Nephron (organoid): ENCODE results near the gene CTSO.
"Not testable (repeated sequence)": the region's sequence is repeated elsewhere in the genome, so short reads cannot be mapped to it uniquely, and the experiment has no call there.

Experiments
- H3K27ac Mint-ChIP-seq, 3 experiments: 2 replicates each; pipeline ENCODE4 v1.8.0; 2020; ENCODE audit warnings: mixed read lengths in 3 of 3, mild to moderate bottlenecking in 2 of 3, moderate library complexity in 1 of 3
- H3K27me3 Mint-ChIP-seq: 2 replicates; pipeline ENCODE4 v1.8.0; 2021; ENCODE audit warnings: low read depth, mild to moderate bottlenecking, moderate library complexity, mixed read lengths
- H3K36me3 Mint-ChIP-seq: 2 replicates; pipeline ENCODE4 v1.8.0; 2020; ENCODE audit warnings: low read depth, mixed read lengths
- H3K4me1 Mint-ChIP-seq: 2 replicates; pipeline ENCODE4 v1.8.0; 2020; ENCODE audit warnings: mixed read lengths
- H3K4me3 Mint-ChIP-seq, 3 experiments: 2 replicates each; pipeline ENCODE4 v1.8.0; 2020; ENCODE audit warnings: mild to moderate bottlenecking in 3 of 3, mixed read lengths in 3 of 3, moderate library complexity in 2 of 3
- H3K9me3 Mint-ChIP-seq: 2 replicates; pipeline ENCODE4 v1.8.0; 2020; ENCODE audit warnings: mixed read lengths
- TF ChIP-seq, protein P1 (sequence below), 3 experiments: fragments of 200-600 bp; sonication (generic); IDR thresholded peaks; one replicate each; pipeline ENCODE4 v1.5.0; 2021; ENCODE audit warnings: antibody characterized with exemption in 3 of 3; ENCODE audit not compliant: unreplicated experiment in 3 of 3

The CTSO gene

GRCh38 chr4:155941820-155942219, 11.8 kb downstream of the CTSO start:
- Mint-ChIP-seq H3K27me3 (no peaks in the 10 kb centered on the region), H3K9me3 (no peaks in the 10 kb centered on the region), H3K4me1 (no peaks in the 10 kb centered on the region), H3K36me3 (no peaks in the 10 kb centered on the region), H3K4me3 (no peak overlapping the region), H3K27ac (no peak overlapping the region)
- TF ChIP-seq, protein P1, sequence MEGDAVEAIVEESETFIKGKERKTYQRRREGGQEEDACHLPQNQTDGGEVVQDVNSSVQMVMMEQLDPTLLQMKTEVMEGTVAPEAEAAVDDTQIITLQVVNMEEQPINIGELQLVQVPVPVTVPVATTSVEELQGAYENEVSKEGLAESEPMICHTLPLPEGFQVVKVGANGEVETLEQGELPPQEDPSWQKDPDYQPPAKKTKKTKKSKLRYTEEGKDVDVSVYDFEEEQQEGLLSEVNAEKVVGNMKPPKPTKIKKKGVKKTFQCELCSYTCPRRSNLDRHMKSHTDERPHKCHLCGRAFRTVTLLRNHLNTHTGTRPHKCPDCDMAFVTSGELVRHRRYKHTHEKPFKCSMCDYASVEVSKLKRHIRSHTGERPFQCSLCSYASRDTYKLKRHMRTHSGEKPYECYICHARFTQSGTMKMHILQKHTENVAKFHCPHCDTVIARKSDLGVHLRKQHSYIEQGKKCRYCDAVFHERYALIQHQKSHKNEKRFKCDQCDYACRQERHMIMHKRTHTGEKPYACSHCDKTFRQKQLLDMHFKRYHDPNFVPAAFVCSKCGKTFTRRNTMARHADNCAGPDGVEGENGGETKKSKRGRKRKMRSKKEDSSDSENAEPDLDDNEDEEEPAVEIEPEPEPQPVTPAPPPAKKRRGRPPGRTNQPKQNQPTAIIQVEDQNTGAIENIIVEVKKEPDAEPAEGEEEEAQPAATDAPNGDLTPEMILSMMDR (IDR thresholded peaks at IDR 0.05; ENCODE audit: unreplicated experiment in 3 of 3), result no peak

- Mint-ChIP-seq H3K4me3 (no peak overlapping the region), H3K27me3 (no peaks in the 10 kb centered on the region), H3K27ac (no peak overlapping the region), H3K36me3 (no peaks in the 10 kb centered on the region), H3K9me3 (no peaks in the 10 kb centered on the region), H3K4me1 (peaks cover 5% of the 10 kb centered on the region)
- TF ChIP-seq, protein P1 (IDR thresholded peaks at IDR 0.05; ENCODE audit: unreplicated experiment in 3 of 3), result no peak
Measured at GRCh38 chr4:155941085-155941790, 12.4 kb downstream of the CTSO start.

GRCh38 chr4:155935389-155935986, 18.2 kb downstream of the CTSO start:
- Mint-ChIP-seq H3K27ac (peak overlapping the region; percentile 5 to 52 (median 36)), H3K9me3 (peaks cover 17% of the 10 kb centered on the region), H3K4me3 (no peak overlapping the region), H3K36me3 (peaks cover 5% of the 10 kb centered on the region), H3K4me1 (peaks cover 10% of the 10 kb centered on the region), H3K27me3 (no peaks in the 10 kb centered on the region)
- TF ChIP-seq, protein P1 (IDR thresholded peaks at IDR 0.05; ENCODE audit: unreplicated experiment in 3 of 3), result no peak

DNA sequence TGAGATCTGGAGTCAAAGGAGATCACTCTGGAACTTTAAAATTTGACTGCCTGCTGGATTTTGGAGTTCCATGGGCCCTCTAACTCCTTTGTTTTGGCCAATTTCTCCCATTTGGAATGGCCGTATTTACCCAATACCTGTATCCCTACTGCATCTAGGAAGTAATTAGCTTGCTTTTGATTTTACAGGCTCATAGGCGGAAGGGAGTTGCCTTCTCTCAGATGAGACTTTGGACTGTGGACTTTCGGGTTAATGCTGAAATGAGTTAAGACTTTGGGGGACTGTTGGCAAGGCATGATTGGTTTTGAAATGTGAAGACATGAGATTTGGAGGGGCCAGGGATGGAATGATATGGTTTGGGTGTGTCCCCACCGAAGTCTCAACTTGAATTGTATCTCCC, 19.0 kb downstream of the CTSO start:
- not testable (repeated sequence) for H3K27me3 Mint-ChIP-seq, H3K27ac Mint-ChIP-seq, H3K36me3 Mint-ChIP-seq, H3K4me3 Mint-ChIP-seq
- H3K4me1 Mint-ChIP-seq, result peaks cover 10% of the 10 kb centered on the region
- H3K9me3 Mint-ChIP-seq, result peaks cover 19% of the 10 kb centered on the region

- peaks cover 8% of the 10 kb centered on the region for H3K4me1 Mint-ChIP-seq
- TF ChIP-seq, protein P1 (IDR thresholded peaks at IDR 0.05; ENCODE audit: unreplicated experiment in 3 of 3), result no peak
- H3K36me3 Mint-ChIP-seq, result peaks cover 16% of the 10 kb centered on the region
- H3K4me3 Mint-ChIP-seq, result no peak overlapping the region
- no peaks in the 10 kb centered on the region for H3K27me3 Mint-ChIP-seq
- H3K27ac Mint-ChIP-seq, result no peak overlapping the region
- peaks cover 25% of the 10 kb centered on the region for H3K9me3 Mint-ChIP-seq
Measured at GRCh38 chr4:155931634-155932033, 22.0 kb downstream of the CTSO start.

DNA sequence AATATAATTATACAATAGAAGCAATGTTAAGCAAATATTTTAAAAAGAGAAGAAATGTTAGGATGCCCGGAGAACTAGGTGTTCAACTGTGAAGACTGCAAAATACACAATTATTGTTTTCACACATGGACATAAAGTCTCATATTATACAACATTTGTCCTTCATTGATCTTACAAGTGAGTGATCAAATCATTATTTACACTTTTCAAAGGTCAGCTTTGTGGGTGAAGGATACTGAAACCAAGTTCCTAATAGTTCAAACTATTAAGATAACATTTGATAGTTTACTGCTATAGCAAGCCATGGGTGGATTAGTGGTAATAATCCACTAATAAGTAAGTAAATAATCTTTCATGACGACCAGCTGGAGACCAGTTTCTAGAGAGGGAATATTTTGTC, 23.3 kb downstream of the CTSO start:
- Mint-ChIP-seq H3K27ac (no peak overlapping the region), H3K4me3 (no peak overlapping the region), H3K9me3 (peaks cover 23% of the 10 kb centered on the region), H3K36me3 (peaks cover 16% of the 10 kb centered on the region), H3K27me3 (no peaks in the 10 kb centered on the region), H3K4me1 (peaks cover 2% of the 10 kb centered on the region)
- TF ChIP-seq, protein P1 (IDR thresholded peaks at IDR 0.05; ENCODE audit: unreplicated experiment in 3 of 3), result no peak
